ENCODE results near the gene HLF.

The HLF gene

GRCh38 chr17:55264645-55265298 lies at the start of gene HLF:
Gene HLF, plus strand, starts transcription at chr17:55264960. Its CDS starts 525 bp downstream, at chr17:55265485.
- in situ Hi-C loops (cut with MboI; ENCODE audit: low sequenced_read_pairs): no loop called here

DNA sequence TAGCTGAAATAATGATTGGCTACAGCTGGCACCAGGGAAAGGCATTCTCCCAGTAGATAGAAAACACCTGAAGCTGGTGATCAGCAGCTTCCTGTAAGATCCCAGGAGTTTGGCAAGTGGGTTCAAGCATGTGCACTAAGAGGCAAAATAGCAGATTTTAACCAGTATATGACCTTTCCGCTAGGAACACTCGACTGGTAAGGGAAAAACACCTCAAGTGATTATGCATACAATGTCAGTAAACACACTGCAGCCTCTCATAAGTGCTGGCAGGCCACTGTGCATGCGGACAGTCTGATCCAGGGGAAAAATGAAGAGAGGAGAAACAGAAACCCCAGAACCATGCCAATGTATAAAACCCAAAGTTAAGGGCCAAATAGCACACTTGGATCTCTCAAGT lies 49.0 kb upstream of the HLF start:
- in situ Hi-C loops (cut with MboI; ENCODE audit: low sequenced_read_pairs): no loop called here

DNA sequence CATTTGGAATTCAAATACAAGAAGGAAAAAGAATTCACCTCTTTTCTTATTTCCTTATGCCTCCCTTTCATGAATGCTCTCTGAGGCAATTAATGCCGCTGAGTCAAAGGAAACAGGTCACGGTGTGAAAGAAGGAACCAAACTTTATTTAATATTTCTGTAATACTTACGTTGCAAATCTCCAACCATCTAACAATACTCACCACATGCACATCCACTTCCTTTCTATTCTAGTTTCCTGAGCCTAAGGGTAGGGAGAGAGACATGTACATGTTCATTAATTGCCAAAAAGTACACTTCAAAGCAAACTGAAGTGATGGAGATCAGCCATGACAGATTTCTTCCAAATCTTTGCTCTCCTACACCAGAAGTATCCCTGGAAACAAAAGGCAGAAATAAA lies 47.9 kb upstream of the HLF start:
- in situ Hi-C loops (cut with MboI; ENCODE audit: low sequenced_read_pairs): no loop called here

DNA sequence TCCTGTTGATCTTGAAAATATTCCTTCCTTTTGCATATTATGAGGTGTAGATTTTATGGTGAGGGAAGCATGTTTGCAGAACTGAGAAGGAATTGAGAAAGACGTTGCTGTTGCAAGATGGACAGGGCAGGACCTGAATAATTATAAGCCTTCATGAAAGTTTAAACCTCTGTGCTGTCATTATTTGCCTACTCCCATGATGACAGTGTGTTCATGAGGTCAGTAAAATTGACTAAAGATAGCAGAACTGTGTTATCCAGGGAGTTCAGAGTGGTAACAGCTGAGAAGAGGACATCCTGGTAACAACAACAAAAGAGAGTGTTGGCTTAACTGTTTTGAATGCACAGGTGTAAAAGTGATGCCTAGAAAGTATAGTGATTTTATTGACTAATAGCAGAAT lies 45.3 kb upstream of the HLF start:
- in situ Hi-C loops (cut with MboI; ENCODE audit: low sequenced_read_pairs): no loop called here

- in situ Hi-C loops (cut with MboI; ENCODE audit: low sequenced_read_pairs): no loop called here
Observed at GRCh38 chr17:55219934-55220333, 44.8 kb upstream of the HLF start.

- in situ Hi-C loops (cut with MboI; ENCODE audit: low sequenced_read_pairs): no loop called here
Observed at GRCh38 chr17:55223524-55223923, 41.2 kb upstream of the HLF start.

GRCh38 chr17:55224746-55225145 lies 40.0 kb upstream of the HLF start:
- in situ Hi-C loops (cut with MboI; ENCODE audit: low sequenced_read_pairs): no loop called here

DNA sequence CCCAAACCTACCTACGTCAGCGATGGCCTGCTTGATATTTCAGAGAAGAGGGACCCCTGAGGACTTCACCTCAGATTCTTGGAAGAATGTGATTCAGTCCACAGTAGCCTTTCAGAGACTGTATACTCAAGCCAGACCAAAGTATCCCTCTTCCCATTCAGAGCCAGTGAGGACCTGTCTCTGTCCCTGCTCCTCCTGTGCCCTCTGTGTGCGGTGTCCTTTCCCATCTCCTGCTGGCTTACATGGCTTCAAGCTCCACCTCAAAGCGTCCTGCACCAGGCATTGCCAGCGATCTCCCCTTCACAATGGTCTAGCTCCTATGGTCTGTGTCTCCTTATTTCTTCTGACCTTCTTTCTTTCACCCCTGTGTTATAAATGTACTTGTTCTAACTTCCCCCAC lies 39.5 kb upstream of the HLF start:
- in situ Hi-C loops (cut with MboI; ENCODE audit: low sequenced_read_pairs): no loop called here

GRCh38 chr17:55228683-55229192 lies 36.0 kb upstream of the HLF start:
- in situ Hi-C loops (cut with MboI; ENCODE audit: low sequenced_read_pairs): no loop called here

GRCh38 chr17:55229276-55229675 lies 35.5 kb upstream of the HLF start:
- in situ Hi-C loops (cut with MboI; ENCODE audit: low sequenced_read_pairs): no loop called here

GRCh38 chr17:55230716-55231115 lies 34.0 kb upstream of the HLF start:
- in situ Hi-C loops (cut with MboI; ENCODE audit: low sequenced_read_pairs): no loop called here

GRCh38 chr17:55233840-55234239 lies 30.9 kb upstream of the HLF start:
- in situ Hi-C loops (cut with MboI; ENCODE audit: low sequenced_read_pairs): no loop called here

DNA sequence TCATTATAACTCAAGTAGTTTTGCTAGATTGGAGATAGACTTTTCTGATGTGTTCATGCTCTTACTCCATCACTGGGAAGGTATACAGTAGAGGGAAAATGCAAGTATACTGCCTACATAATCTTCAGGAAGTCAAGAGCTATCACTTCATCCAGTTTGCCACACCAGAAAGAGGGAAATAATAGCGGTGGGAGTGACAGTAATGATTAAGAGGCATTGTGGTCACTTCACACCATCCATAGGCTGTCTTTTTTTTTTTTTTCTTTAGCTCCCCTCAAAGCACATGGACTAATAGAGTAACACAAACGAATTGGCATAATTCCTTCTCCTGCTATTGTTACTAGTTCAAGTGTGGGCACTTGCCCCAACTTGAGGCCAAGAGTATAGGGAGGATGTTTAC lies 28.4 kb upstream of the HLF start:
- in situ Hi-C loops (cut with MboI; ENCODE audit: low sequenced_read_pairs): no loop called here

- in situ Hi-C loops (cut with MboI; ENCODE audit: low sequenced_read_pairs): no loop called here
Observed at GRCh38 chr17:55237268-55237667, 27.5 kb upstream of the HLF start.

DNA sequence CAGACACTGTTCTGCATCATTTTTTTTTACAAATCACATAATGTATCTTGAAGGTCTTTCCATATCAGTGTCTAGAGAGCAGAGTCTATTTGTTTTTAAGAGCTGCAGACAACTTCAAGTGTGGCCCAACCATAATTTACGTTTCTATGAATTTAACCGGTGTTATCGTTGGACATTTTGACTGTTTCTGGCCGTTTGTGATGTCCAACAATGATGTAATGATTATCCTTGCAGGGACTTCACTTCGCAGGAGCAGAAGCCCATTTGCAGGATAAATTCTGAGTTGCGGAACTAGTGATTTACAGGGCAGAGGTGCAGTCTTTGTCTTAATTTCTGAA lies 26.9 kb upstream of the HLF start:
- in situ Hi-C loops (cut with MboI; ENCODE audit: low sequenced_read_pairs): no loop called here

DNA sequence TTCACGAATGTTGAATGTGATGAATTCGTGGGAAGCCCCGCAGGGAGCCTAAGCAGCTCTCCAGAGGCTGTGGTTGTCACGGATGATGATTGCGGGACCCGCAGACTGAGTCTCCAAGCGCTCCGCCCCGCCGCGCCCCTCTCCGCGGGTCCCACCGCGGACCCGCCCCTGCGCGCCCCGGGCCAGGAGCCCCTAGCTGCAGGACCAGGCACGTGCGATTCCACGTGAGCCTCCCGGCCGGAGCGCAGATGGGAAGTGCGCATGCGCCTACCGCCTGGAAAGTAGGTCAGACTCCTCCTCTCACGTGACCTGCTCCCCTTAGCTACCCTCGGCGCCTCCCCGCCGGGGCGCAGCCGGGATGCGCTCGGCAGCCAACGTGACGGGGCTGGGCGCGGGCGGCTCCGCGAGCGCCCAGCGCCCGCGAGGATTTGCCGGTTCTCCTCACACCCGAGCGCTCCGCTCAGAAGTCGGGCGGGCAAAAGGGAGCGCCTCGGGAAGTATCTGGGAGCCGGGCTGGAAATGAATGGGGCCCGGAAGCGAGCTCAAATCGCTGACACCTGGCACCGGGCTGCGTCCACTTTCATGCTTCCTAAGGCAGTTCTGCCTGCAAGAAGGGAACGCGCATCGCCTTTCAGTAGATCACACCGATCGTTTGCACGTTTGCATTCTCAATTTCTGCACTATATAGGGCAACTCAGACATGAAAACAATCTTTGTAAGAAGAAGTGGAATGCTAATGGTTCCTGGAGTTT lies 26.4 kb upstream of the HLF start:
- in situ Hi-C loops (cut with MboI; ENCODE audit: low sequenced_read_pairs): no loop called here

- in situ Hi-C loops (cut with MboI; ENCODE audit: low sequenced_read_pairs): no loop called here
Observed at GRCh38 chr17:55238931-55239297, 25.8 kb upstream of the HLF start.

DNA sequence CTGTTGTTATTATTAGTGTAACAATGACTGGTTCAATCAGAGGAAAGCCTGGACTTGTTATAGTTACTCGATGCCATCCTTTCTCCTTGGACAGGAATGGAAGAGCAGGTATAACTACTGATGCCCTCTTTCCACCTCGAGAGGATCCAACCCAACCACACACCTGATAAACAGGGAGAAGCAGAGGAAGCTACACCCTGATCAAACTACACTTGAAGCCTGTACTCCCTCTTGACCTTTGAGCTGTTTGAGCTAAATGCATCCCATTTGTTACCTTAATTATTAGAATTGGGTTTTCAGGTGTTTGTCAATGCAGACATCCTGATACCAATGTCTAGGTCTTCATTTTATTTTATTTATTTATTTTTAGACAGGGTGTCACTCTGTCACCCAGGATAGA lies 23.7 kb upstream of the HLF start:
- in situ Hi-C loops (cut with MboI; ENCODE audit: low sequenced_read_pairs): no loop called here

GRCh38 chr17:55242476-55242875 lies 22.3 kb upstream of the HLF start:
- in situ Hi-C loops (cut with MboI; ENCODE audit: low sequenced_read_pairs): no loop called here

DNA sequence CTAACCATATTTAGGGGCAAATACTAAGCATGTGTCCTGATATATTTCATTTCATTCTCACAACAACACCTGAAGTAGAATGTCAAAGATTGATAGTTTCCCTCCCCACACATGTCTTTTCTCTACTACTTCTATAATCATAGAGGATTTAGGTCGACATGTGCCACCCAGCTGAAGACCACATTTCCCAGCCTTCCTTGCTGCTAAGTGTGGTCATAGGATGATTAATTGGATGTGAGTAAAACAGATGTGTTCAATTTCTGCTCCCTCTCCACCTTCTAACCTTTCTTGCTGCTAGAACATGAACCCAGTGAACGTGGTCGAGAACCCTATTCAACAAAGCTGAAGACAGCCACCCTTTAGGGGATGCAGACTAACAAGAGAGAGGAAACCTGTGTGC lies 18.8 kb upstream of the HLF start:
- in situ Hi-C loops (cut with MboI; ENCODE audit: low sequenced_read_pairs): no loop called here

DNA sequence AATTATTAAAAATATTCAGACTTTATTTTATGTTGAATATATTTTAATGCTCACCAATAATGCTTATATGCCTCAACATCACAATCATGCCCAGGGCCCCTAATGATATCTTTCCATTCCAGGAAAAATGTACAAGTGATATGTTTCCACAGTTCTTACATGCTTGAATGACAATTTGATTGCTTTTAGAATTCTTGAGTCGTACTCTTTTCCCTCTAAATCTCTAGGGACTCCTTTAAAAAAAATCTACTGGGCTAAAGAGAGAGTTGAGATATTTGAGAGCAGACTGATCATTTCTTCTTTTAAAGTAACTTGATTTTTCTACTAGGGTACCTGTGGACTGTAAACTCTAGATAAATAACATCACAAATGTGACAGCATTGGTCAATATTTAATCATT lies 18.2 kb upstream of the HLF start:
- in situ Hi-C loops (cut with MboI; ENCODE audit: low sequenced_read_pairs): no loop called here

DNA sequence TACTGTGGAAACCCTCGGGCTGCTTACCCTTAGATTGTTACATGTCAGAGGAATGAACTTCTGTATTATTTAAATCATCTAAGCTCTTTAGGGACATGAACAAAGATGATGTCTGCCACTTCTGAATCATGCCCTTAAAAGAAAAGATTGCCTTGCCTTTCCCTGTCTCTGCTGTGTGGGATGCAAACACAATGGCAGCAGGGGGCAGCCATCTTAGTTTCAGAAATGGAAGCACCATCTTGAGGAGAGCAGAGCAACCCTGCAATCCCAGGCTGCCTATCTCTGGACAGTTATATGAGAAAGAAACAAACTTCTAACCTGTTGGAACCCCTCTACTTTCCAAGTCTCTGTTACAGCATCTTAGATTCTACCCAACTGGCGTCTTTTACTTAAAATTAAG lies 16.7 kb upstream of the HLF start:
- in situ Hi-C loops (cut with MboI; ENCODE audit: low sequenced_read_pairs): no loop called here

DNA sequence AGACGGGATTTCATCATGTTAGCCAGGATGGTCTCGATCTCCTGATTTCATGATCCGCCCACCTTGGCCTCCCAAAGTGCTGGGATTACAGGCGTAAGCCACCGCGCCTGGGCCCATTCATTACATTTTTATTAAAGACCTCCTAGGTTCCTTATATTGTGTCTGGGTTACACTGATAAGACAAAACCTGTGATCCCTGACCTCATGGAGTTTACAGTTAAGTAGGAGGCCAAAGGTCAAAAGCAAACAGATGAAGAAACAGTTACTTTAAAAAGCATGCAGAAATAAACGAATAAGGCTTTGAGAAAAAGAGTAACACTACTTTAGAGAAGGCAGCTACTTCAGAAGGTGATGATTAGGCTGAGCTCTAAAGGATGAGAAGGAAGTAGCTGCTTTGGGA lies 14.9 kb upstream of the HLF start:
- in situ Hi-C loops (cut with MboI; ENCODE audit: low sequenced_read_pairs): no loop called here

Data from HL-60/S4 treated with phorbol 12-myristate 13-acetate at 8.2 ng/mL for 4 days and 3 days (cell line).